OCI-LY3 (cell line): ENCODE data around the gene SSC5D.

Experiments used
- CTCF ChIP-seq: fragments of 200-600, 300-600 bp; sonication (generic); IDR thresholded peaks from 2 replicates; pipeline ENCODE4 v1.5.1; 2014; ENCODE audit warnings: antibody characterized with exemption, low read length, low read depth
- EZH2phosphoT487 ChIP-seq: fragments of 200-600 bp; shearing (Covaris generic); IDR thresholded peaks from 2 replicates; pipeline ENCODE4 v1.6.1; 2018; ENCODE audit warnings: antibody characterized with exemption, mixed run types, low read depth

- TF ChIP-seq CTCF = no peak
- TF ChIP-seq EZH2phosphoT487 = no peak
These were observed 14.1 kb downstream of the SSC5D start for GRCh38 chr19:55502197-55502952.
